HG03521 (cell line): ENCODE results near the gene TRIO.

Experiments used
- ATAC-seq: cut with Tn5 transposase; IDR thresholded peaks from one replicate; pipeline ENCODE4 v1.9.1; 2021; ENCODE audit warnings: mild to moderate bottlenecking, moderate library complexity; ENCODE audit not compliant: unreplicated experiment

TRIO gene

DNA sequence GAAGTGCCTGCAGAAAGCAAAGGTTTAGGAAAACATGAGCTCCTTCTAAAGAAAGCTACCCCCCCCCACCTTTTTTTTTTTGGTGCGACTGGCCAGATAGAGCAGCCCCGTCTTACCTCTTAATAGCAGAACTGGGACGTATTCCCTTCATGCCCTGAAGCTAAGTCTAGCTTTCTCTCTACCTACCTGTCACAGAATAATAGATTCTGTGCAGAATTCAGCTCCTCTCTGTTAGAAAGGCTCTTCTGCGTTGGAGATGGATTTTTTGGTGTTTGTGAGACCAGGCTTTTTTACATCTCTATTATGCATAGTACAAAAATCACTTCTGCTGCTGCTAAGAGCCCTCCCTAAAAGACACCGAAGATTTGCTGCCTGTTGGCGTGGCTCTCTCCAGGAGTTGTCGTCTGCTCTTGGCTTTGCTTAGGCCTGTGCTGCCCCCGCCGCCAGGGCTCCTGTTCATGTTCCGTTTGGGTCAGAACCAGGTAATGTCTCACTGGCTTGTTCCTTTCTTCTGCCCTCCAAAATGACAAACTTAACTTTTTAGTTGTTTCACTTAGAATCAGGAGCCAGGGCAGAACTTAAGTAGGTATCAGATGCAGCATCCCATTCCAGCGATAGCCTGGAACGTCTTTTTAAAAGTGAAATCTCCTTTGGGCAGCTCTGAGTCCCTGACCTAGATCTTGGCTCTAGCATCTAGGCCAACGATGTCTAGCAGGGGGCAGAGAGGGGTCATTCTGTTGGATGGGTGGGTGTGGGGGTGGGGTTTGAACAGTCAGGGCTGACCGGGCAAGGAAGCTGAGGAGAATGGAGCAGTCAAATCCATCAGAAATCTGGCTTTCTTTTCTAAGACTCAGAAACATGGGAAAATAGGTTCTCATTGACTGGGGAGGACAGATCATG lies 2.5 kb downstream of the TRIO start:
- no peak for ATAC-seq

- ATAC-seq: no peak
Observed at GRCh38 chr5:14146725-14147124, 3.6 kb downstream of the TRIO start.

GRCh38 chr5:14147210-14147609 lies 4.1 kb downstream of the TRIO start:
- ATAC-seq: no peak

DNA sequence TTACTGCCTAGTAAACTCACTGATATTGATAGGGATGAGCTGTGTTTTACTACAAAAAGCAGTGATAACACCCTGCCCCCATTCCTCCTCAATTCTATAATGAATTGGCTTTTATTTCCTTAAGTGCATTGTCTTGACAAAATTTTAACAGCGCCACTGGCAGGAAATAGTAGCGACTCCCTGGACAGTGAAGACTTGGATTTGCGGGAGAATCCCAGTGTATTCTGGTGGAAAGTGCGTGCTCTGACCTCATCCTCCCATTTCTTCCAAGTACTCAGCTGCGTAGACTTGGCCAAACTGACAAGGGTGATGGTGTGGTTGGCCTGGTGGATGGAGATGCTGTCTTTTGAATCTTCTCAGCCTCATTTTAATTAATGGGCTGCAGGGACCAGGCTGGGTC lies 5.3 kb downstream of the TRIO start:
- no peak for ATAC-seq

- no peak for ATAC-seq
Observed at GRCh38 chr5:14148890-14149671, 5.9 kb downstream of the TRIO start.

DNA sequence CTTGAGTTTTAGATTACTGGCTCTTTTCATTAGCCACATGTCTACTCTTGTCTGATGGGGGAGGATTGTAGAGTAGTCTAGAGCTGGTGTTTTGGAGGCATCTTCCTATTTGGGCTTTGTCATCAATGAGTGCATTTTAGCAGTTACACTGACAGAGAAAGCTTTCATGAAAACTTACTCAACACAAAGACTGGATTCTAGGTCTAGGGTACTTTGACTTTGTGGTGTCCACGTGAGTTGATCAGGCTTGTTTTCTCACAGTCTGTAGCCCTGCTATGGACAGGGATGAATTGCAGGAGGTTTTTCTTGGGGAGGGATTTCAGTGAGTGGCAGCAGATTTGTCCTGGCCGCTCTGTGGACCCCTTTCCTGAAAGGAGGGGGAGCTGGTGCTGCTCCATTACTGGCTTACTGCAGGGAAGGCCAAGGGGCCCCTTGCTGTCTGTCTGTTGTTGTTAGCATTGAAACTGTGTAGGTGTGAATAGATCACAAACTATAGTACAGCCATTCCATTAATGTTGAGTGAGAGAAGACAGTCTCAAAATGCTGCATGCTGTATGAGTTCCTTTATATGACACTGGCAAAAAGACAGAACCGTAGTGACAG lies 6.6 kb downstream of the TRIO start:
- ATAC-seq: no peak

DNA sequence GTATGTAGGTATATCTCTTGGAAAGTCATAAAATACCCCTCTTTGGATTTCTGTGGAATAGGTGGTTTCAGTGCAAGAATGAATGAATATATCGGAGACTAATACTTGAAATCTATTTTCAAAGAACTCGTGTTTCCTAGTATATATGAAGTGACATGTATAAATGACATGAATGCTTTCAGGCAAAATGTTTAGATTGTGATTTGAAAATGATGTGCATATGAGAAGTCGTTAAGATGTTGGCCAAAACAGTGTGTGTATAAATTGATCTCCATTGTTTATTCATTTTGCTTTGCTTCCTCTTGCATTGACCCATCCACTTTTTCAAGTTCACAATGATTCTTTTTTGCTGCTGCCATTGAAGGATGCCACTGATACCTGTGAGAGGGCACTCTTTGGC lies 8.3 kb downstream of the TRIO start:
- ATAC-seq: no peak

DNA sequence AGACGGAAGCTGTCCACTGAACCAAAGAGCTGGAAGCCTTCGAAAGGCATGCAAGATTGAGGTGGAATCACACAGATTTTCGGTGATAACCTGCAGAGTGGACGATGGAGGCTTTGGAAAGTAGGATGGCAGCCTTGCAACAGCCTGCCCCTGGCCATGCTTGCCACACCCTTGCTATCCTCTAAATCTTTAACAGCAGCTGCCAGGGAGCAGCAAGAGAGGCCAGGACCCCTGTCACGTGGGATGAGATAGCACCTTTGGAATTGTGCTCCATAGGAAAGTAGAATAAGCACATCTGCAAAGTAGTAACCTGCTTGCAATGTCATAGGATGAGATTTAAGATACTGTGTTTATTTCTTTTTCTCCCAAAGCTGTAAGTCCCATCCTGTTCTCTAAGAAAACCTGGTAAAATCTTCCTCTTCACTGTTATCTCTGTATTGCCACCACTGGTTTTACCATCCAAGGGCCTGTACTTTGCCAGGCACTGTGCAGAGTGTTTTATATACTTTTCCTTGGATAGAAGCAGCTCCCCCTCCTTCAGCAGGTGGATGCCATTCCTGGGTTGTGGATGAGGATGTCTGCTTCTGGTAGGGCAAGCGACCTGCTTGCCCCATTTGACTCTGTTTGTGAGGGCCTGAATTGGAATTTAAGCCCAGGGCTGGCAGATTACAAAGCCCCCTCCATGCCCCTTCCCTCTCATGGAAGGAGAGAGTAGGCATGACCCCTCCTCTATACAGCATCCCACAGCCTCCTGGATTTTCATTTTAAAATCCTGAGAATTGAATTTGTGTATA lies 10.1 kb downstream of the TRIO start:
- ATAC-seq: no peak

DNA sequence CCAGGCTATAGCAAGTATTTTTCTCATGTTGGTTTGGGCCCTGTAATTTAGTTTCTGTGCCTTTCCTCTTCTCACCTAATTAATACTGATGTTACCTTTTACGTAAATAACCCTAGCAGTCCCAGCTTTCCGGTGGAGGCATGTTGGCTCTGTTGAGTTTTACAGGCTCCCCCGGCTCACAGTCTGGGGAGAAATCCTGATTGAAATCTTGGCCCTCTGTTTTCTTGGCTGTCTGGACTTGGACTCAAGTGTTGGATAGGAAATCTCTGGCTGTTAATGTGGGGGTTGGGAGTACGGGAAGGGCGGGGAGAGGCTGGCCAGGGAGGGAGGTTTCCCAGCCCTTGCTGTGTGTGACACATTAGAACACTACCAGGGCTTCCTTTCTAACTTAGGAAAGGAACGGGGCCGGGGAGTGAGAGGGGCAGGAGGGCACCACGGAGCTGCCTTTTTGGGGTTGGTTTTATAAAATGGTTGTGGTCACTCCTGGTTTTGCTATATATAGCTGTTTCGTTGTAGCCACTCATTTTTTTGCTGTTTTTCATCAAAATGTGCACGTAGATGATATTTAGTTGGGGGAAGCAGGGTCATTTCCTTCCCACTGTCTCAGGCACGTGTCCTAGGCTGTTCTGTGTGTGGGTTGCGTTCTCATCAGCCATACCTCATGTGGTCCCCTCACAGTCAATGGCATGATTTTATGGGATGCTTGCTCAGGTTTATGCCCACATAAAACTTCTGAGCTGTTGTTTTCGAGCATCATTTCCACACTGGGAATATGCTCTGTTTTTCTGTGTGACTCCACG lies 11.0 kb downstream of the TRIO start:
- peak; percentile 37 for ATAC-seq

- ATAC-seq: no peak
Observed at GRCh38 chr5:14155075-14155474, 11.9 kb downstream of the TRIO start.

GRCh38 chr5:14155739-14156138 lies 12.6 kb downstream of the TRIO start:
- no peak for ATAC-seq

- no peak for ATAC-seq
Observed at GRCh38 chr5:14156290-14156649, 13.1 kb downstream of the TRIO start.

DNA sequence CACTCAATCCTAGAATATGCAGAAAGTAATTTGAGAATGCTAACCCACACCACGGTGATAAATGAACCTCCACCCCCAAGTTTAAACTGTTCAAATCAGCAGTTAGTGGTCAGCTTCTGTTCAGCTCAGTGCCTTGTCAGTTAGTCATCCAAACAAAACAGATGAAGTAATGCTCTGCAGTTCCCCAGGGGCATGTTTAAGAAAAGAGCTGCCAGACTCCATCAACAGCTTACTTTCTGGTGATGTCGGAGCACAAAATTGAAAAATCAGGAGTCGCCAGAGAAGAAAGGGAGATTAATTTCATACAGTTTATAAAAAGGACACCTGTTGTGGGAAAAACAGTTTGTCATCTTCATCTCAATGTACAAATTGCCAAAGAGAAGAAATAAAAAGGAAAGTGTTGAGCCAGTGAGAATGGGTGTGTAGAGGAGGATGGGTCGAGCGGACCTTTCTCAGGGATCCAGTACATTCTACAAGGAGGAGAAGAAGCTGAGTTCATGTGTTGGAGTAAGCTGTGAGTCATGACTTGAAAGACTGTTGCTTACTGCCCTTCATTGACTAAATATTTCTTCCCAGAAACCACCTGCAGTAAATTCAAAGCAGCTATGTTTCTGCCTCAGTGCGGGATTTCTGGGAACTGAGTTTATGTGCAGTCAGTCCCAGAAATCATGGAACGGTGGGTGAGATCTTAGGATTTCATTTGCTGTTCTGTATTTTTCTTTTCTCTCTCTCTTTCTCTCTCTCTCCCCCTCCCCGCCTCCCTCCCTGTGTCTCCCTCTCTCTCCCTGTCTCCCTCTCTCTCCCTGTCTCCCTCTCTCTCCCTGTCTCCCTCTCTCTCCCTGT lies 13.7 kb downstream of the TRIO start:
- ATAC-seq: peak; percentile 62

GRCh38 chr5:14157493-14157782 lies 14.3 kb downstream of the TRIO start:
- ATAC-seq: no peak

DNA sequence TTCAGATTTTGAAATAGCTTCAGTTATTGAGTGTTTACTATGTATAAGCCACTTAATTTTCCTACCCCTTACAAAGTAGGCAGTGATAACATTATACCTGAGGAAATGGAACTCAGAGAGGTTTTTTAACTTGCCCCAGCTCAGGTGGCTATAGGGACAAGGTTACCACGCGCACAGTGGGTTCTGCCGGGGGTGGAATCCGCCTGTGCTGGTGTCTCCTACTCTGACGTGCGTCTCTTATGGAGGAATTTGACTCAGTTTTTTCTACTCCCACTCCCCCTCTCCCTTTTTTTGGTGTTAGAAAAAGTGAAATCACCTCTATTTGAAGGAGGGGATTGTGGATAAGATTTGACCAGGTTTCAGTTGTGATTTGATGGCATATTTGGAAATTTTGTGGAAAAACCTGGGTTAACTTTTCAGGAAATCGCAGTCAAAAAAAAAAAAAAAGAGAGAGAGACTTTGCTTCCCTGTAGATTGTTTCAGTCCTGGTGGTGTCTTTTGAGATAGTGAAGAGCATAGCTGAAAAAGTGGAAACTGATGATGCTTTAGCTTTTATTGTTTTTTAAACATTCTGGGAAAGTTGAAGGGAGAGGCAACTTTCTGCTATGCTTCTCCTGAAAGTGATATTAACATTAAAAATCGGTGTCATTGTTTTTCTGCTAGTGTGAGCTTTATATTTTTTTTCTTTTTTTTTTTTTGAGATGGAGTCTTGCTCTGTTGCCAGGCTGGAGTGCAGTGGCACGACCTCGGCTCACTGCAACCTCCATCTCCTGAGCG lies 15.9 kb downstream of the TRIO start:
- ATAC-seq: no peak

- ATAC-seq: no peak
Observed at GRCh38 chr5:14161825-14162556, 18.8 kb downstream of the TRIO start.

DNA sequence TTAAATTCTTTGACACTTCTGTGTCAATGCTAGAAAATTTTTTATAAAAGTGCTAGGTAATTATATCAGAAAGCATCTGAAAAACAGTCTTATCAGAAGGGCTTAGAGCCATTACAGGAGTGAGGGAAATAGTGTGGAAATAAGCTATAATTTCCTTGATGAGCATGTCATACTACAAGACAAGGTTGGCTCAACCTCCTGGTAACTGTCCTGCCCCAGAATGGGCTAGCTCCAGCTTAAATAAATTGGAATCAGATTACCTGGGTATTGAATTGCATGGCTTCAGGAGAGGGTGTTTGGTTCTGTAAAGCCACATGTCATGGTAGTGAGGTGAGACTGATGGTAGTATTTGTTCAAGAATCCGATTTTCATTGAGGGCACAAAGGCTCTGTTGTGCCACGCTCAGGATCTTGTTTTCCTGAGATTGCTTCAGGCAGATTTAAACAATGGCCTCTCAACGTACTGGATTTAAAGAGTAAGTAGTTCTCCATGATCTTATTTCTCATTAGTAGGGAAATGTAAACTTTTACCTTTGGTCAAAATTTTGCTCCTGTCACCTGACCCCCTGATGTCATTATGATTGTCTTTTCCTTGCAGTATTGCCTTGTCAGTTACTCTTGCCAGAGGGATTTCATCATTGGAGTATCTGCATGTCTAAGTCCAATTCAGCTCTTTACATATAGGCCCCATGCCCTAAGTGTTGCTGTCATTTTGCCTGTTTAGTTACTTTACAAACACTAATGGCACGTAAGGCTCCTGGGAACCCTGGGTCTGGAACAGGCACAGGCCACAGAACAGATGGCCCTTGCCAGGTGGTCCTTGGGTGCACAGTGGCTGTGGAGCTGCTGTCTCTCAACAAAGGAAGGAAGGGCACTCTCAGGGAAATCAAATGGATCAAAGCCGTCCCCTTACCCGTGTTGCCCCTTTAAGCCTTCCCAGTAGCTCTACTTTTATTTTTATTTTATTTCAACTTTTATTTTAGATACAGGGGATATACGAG lies 21.3 kb downstream of the TRIO start:
- no peak for ATAC-seq
